ENCODE data around the gene HUNK.

The HUNK gene

DNA sequence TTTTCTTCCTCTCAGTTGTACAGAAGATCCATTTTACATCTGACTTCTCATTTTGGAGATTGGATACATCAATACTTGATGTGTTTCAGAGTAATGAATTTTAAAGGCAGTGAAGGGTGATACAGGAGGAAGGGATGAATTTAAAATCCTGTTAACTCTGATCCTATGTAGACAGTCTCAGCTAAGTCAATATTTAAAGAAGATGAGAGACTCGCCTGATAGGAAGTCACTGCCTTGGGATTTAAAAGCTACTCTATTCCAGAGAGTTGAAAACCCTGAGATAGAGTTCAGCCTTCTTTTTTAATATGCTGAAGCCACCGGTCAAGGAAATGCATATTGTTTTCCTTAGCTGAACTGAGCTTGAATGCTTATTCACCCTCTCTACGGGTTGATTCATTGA, 42.7 kb downstream of the HUNK start:
- DNase-seq (ENCODE audit: low read depth, low spot score) = no peak
- no peak overlapping the region for H3K27ac ChIP-seq

DNA sequence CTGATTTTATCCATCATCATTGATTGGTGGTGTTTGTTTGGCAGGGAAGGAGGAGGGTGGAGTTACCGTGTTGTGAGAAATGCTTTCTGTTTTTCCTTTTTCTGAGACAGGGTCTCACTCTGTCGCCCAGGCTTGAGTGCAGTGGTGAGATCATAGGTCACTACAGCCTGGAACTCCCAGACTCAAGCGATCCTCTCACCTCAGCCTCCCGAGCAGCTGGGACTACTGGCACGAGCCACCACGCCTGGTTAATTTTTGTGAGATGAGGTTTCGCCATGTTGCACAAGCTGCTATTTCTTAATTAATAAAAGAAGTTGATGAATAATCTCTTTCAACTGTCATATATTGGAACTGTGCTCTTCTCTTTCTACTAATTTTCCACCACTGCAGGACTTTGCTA, 44.3 kb downstream of the HUNK start:
- DNase-seq (ENCODE audit: low read depth, low spot score) = no peak
- no peak overlapping the region for H3K27ac ChIP-seq

DNA sequence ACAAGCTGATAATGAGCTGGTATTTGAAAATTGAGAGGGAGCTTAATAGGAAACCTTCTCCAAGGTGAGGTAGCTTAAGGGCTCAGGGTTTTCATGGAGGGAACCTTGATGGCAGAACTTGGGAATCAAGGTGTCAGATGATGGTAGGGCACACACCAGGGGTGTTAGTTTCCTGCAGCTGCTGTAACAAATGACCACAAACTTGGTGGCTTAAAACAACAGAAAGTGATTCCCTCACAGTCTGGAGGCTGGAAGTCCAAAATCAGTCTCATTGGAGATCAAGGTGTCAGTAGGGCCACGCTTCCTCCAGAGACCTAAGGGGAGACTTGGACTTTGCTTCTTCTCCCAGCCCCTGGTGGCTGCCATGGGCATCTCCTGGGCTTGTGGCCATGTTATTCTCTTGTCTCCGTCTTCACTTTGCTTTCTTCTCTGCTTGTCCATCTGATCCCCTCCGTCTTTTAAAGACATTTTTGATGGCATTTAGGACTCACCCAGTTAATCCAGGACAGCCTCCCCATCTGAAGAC, 45.5 kb downstream of the HUNK start:
- no peak overlapping the region for H3K27ac ChIP-seq
- no peak for DNase-seq (ENCODE audit: low read depth, low spot score)

DNA sequence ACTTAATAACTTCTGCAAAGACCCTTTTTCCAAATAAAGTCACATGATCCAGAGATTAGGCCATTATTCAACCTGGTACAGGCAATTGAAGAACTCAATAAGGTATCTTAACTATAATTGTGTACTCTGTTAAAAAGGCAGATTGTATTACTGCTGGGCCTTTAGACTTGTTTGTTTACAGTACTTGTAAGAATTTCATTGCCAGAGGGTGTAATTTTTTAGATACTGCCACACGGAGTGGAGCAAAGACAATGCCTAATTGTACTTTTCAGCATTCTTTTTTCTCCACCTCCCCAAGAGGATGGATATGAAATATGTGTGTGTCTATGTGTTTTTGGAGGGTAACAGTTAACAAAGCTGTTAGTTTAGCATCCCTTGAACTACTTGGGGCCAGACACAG, 47.5 kb downstream of the HUNK start:
- H3K27ac ChIP-seq = no peak overlapping the region
- no peak for DNase-seq (ENCODE audit: low read depth, low spot score)

DNA sequence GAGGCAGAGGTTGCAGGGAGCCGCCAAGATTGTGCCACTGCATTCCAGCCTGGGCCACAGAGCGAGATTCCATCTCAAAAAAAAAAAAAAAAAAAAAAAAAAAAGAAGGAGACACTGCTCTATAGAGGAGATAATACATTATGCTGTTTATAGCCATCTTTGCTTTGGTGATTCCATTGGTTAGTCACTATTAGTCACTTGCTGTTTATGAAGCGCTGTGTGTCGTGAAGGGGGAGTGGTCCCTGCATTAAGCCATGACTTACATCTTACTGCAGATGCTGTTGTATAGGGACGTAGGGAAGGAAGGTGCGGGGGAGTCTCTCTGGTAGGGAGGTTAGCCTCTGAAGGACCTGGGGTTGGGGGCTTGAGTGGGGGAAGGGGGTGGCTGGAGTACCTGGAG, 48.3 kb downstream of the HUNK start:
- no peak for DNase-seq (ENCODE audit: low read depth, low spot score)
- H3K27ac ChIP-seq = no peak overlapping the region

DNA sequence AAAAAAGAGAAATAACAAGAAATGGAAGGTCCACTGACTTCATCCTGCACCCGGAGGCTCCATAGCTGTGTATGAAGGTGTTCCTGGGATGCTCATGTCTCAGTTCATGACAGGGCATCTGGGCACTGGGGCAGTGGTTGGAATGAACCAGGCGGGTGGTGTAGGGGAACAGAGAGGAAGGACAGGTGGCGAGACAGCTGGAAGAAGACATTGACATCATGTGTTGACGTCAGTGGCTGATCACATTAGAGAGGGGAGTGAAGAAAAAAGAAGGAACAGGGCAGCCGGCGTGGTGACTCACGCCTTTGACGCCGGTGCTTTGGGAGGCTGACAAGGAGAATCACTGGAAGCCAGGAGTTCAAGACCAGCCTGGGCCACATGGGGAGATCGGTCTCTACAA, 50.1 kb downstream of the HUNK start:
- H3K27ac ChIP-seq = no peak overlapping the region
- no peak for DNase-seq (ENCODE audit: low read depth, low spot score)

DNA sequence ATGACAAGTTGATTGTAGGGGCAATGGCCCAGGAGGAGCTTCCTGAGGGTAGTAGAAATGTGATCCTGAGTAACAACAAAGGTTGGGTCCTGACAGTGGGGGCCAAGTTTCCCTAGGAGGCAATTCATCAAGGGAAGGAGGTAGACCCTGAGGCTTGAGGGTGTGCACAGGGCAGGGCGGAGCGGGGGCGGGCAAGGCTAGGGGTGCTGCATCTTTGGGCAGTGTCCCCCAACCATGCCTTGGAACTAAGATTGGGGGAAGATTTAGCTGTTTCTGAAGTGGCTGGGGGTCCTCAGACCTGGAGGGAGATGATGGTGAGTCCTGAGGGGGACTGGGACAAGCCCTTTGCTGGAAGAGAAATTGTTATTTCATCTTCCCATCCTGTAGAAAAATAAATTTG, 50.9 kb downstream of the HUNK start:
- no peak for DNase-seq (ENCODE audit: low read depth, low spot score)
- no peak overlapping the region for H3K27ac ChIP-seq

DNA sequence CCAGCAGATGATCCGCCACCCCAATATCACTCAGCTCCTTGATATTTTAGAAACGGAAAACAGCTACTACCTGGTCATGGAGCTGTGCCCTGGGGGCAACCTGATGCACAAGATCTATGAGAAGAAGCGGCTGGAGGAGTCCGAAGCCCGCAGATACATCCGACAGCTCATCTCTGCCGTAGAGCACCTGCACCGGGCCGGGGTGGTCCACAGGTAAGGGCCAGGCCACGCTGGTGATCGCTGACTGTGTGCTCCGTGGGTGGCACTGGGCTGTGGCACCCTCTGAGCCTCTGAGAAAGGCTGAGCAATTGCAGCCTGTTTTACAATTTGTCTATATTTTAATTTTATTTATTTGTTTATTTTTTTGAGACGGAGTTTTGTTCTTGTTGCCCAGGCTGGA, 51.7 kb downstream of the HUNK start:
- DNase-seq (ENCODE audit: low read depth, low spot score) = no peak
- no peak overlapping the region for H3K27ac ChIP-seq

DNA sequence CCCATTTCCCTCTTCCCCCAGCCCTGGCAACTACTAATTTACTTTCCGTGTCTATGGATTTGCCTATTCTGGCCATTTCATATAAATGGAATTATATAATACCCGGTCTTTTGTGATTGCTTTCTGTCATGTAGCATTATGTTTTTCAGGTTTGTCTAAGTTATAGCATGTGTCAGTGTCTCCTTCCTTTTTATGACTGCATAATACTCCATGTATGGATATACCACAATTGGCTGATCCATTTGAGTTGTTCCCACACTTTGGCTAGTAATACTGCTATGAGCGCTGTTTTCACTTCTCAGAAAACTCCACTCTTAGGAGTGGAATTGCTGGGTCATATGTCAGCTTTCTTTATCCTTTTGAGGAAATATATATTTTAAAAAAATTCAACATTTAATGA, 53.7 kb downstream of the HUNK start:
- DNase-seq (ENCODE audit: low read depth, low spot score) = no peak
- no peak overlapping the region for H3K27ac ChIP-seq

DNA sequence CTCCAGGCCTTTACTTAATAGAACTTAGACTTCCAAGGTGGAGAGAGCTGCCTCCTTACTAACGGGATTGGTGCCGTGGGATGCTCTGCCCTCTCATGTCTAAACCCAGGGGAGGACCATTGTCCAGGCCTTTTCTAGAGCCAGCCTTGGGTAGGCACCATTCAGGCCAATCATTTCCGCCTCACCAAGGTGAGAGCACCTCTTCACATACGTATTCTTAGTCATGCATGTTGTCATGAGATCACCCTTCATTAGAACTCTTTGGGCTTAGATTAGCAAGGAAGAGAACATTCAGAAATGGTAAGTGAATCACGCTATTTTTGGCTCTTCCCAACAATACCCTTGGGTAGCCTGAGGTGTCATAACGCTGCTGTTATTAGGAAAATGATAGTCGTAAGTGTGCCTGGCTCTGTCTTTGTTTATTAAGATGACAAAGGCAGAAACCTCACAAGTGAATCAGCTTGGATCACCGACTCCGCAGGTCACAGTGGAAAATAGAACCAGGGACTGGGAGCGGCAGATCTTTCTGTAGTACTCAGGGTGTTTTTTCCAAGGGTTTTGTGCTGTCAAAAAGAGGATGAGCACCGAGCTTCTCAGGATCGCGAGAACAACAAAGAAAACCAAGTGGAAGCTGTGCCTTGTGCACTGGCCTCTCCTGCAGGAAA, 55.0 kb downstream of the HUNK start:
- H3K27ac ChIP-seq = no peak overlapping the region
- no peak for DNase-seq (ENCODE audit: low read depth, low spot score)

DNA sequence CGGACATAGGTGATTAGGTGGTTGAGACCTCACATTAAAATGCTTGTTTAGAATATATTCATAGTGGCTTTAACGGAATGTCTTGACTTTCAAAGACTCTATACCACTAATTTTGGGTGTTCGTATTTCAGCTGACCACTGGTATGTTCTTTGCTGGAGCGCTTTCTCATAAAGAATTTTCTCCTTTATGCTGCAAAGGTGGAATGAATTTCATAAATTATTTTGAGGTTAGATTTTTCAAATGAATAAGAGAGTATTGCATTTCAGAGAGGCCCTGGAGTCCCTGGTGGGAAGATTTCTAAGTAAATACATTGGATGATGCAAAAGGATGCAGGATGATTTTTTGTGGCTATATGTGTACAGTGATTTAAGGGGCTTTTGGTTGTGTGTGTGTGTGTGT, 55.8 kb downstream of the HUNK start:
- no peak overlapping the region for H3K27ac ChIP-seq
- DNase-seq (ENCODE audit: low read depth, low spot score) = no peak

DNA sequence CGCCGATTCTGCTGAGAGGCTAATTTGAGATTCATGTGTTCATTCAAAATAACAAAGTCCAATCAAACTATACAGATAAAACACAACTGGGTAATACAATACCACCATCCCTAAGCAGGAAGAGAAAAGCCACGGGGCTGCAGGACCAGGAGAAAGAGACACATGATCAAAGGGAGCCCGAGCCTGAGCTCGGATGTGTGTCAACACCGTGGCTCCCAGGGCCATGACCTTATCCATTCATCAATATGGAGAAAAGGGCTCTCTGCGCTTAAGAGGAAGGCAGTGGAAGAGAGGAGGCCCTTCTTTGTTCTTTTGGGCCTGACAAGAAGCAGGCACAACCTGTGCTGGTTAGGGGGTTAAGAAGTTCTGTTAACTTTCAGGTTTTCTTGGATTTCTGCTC, 56.7 kb downstream of the HUNK start:
- no peak overlapping the region for H3K27ac ChIP-seq
- no peak for DNase-seq (ENCODE audit: low read depth, low spot score)

DNA sequence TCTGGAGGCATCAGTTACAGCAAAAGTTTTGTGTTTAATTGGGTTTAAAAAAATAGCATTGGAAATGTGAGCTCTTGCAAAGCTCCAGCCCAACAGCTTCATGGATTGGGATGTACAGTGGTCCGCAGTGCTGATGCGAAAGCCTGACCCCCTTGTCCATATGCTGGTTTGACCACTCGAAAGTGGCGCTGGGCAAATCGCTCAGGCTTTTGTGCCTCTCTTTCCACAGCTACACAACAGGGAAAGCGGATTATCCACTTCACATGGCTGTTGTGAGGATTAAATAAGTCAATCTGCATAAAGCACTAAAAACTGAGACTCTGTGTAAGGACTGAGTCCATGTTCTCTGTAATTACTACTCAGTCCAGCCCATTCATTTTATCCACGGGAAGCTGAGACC, 57.2 kb downstream of the HUNK start:
- DNase-seq (ENCODE audit: low read depth, low spot score) = no peak
- H3K27ac ChIP-seq = no peak overlapping the region

DNA sequence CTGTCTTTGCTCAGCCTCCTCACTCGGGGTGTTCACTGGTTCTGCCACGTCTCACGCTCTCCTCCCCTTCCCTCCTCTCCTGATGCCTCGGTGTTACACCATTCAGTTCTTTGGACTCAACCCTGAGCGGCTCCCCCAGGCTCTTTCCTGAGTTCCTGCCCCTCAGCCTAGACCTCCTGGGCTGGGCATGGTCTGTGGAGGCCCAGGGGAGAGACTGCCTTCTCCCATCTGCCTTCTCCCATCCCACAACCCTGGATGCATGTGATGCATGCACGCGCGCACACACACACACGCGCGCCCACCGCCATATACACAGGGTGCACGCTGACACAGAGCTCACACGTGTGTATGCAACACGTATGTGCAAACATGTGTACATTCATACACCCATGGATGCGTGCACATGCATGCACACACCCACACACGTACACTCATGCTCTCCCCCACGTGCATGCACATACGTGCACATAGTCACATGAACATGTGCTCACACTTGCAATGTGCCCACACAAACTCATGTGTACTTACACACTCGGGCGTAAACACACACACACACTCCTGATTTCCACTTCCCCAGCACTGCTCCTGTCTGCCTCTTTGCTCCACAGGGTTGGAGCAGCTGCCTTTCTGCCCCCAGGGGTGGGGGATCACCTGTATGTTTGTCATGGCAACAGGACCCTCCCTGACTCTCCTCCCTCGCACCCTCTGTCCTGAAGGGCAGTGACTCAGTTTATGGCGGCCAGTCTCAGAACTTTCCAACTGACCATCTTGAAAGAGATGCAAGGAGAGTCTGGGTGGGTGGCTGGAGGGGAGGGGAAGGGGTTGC, 59.0 kb downstream of the HUNK start:
- no peak overlapping the region for H3K27ac ChIP-seq
- no peak for DNase-seq (ENCODE audit: low read depth, low spot score)

DNA sequence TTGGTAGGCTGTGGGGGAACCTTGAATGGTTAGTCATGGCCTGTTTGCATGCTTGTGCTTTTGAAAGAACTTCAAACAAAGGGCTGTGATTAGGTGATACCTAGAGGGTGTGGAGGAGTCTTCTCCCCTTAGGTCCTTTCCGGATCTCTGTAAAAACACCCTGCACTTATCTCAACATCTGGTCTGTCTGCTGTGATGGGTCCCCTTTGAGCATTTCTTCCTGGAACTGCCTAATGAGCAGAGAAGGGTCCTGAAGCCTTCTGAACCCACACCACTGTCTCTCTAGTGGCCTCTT, 59.6 kb downstream of the HUNK start:
- no peak overlapping the region for H3K27ac ChIP-seq
- no peak for DNase-seq (ENCODE audit: low read depth, low spot score)

DNA sequence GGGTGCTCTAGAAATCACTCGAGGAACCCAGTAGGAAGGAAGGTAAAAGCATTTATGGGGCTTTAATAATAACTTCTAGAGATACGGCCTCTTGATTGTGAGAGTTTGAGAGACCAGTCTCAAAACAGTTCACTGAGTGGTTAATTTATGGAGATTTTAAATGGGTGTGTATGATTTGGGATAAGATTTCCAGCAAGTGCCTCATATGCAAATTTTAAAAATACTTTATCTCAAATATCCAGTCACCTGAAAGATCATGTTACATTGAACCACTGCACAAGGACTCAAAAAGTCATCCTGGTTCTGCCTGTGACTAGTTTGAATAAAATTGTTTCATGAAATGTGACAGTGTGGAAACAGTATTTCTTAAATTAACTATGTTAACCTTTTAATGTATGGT, 64.5 kb downstream of the HUNK start:
- no peak for DNase-seq (ENCODE audit: low read depth, low spot score)
- no peak overlapping the region for H3K27ac ChIP-seq

DNA sequence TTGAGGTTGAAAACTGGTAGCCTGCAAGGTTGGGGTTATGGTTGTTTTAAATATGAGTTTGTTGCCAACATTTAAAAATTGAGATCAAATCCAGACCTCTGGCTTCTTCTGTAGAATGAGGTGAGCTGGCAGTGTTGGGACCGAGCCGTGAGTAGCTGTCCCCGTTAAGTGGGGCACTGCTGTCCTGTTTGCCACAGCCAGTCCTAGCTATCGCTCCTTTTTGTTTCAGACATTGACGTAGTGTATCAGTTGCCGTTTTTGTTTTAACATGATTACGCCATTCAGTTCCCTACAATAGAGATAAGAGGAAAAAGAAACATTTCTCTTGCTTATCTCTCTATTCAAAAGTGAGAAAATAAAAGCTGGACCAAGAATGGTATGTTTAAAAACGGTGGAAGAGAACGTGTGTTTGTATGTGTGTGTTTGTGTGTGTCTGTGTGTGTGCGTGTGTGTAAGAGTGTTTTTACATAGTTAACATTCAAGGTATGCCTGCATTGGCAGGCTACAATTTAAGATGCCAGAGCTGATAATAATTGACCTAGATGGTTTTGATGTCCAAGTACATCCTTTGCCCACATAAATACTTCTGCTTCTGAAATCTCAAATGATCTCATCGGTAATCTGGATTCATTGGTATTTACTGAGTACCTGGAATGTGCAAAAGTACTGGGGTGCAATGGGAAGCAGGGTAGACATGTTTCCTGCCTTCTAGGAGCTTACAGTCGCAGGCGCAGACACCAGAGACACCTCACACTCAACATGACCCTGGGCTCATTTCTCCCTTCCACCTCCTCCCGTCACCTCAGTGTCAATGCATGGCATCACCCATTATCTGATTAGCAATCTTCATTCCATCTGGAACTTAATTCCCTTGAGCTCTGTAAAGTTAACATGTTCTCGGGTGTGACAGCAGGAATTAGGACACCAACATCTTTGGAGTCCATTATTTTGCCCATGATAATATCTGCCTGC, 65.8 kb downstream of the HUNK start:
- no peak overlapping the region for H3K27ac ChIP-seq
- DNase-seq (ENCODE audit: low read depth, low spot score) = no peak

DNA sequence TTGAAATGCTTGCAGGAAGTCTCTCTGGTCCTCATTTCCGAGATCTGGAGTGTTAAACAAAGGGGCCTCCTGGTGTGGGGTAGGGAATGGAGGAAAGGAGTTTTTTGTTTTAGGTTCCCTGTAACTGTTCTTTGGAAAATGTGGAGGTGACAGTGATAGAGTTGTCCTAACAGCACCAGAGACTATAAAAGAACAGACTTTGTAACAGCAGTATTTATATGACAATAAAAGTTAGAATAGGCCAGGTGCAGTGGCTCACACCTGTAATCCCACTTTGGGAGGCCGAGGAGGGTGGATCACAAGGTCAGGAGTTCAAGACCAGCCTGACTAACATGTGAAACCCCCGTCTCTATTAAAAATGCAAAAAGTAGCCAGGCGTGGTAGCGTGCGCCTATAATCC, 68.9 kb downstream of the HUNK start:
- no peak for DNase-seq (ENCODE audit: low read depth, low spot score)
- no peak overlapping the region for H3K27ac ChIP-seq

DNA sequence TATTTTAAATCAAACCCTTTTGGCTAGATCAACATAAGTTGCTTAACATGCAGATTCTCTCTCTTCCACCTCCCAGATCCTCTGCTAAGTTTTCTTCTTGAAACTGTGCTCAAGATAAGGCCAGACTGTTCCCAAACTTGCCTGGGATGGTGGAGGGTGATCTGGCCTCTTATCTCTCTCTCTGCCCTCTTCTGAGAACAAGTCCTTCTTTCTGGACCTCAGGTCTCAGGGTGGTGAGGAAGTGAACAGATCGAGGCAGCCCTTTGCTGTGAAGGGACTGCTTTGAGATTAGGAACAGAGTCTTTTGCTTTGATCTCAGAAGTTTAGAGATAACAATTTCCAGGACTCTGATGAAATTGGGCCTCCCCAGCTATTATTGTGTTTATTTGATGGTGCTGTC, 70.7 kb downstream of the HUNK start:
- no peak overlapping the region for H3K27ac ChIP-seq
- no peak for DNase-seq (ENCODE audit: low read depth, low spot score)

DNA sequence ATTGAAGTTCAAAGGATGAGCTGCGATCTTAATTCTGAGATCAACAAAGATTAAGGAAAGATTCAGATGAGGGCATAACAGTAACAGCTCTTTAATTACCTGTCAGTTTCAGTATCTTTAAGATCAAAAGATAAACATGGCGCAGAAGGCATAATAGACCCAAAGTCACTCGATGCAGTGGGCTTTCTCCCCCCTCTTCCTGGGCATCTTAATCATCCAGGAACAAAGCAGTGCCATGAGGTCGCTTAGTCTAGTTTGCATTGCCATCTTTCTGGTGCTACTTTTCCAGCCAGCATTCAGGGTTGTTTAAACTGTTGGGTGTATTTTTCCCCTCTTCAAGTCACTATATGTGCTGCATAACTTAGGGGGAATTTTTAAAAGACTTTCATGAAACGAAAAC, 72.3 kb downstream of the HUNK start:
- H3K27ac ChIP-seq = no peak overlapping the region
- no peak for DNase-seq (ENCODE audit: low read depth, low spot score)

DNA sequence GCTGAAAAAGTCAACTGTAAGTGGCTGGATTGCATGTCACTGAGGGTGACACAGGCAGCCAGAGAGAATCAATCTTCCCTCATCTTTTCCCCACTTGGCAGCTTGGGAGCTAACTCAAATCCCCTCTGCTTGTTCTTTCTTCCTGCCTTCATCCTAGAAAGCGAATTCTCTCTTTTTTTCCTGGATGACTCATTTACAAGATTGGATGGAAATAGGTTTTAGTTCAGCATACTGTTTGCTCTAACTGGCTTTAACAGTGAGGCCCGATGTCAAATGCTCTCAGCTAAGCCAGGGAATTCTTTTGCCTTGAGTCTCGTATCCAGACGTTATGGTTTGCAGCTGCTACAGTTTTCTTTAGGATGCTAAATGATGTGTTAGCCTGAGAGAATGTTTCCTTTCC, 72.7 kb downstream of the HUNK start:
- no peak for DNase-seq (ENCODE audit: low read depth, low spot score)
- no peak overlapping the region for H3K27ac ChIP-seq

All from epithelial cell of prostate (primary cell).